ENCODE results near the gene CCDC142.

CCDC142 gene

DNA sequence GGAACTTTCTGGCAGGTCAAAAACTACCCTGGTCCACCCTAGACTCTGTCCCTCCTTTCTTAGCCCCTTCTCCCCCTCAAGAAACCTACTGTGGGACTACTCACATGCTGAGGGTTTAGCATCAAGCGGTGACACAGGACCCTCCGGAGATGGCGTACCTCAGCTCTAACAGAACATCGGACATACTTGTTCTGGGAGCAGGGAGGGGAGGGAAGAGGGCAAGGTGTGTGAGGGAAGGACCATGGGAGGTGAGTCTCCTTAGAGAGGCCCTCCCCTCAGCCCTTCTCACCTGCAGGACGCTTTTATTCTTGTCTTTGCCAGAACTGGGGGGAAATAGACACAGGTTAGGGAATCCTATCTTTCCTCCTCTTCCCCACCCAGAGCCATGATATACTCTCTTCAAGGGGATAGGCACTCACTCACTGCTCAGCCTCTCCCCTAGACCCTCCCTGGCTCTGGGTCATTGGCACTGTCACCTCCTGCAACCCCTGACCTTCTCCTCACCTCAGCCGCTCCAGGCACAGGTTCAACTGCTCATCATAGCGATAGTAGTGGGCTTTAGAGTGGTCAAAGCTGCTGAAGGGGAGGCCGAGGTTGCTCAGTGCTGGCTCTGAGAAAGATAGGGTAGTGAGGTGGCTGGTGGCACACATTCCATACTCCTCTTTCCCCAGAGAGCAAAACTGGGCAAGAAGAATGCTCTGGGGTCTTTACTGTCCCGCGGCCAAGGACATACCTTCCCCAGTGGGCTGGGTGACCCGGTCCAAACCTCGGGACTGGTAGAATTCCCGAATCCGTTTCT lies 22.8 kb upstream of the CCDC142 start:
- TF ChIP-seq, protein P1, sequence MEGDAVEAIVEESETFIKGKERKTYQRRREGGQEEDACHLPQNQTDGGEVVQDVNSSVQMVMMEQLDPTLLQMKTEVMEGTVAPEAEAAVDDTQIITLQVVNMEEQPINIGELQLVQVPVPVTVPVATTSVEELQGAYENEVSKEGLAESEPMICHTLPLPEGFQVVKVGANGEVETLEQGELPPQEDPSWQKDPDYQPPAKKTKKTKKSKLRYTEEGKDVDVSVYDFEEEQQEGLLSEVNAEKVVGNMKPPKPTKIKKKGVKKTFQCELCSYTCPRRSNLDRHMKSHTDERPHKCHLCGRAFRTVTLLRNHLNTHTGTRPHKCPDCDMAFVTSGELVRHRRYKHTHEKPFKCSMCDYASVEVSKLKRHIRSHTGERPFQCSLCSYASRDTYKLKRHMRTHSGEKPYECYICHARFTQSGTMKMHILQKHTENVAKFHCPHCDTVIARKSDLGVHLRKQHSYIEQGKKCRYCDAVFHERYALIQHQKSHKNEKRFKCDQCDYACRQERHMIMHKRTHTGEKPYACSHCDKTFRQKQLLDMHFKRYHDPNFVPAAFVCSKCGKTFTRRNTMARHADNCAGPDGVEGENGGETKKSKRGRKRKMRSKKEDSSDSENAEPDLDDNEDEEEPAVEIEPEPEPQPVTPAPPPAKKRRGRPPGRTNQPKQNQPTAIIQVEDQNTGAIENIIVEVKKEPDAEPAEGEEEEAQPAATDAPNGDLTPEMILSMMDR (IDR thresholded peaks at IDR 0.05; ENCODE audit: borderline replicate concordance, insufficient read depth, low read depth, low read length), result no peak
- no peak overlapping the region for H3K4me3 ChIP-seq (ENCODE audit: low read depth, low read length)

DNA sequence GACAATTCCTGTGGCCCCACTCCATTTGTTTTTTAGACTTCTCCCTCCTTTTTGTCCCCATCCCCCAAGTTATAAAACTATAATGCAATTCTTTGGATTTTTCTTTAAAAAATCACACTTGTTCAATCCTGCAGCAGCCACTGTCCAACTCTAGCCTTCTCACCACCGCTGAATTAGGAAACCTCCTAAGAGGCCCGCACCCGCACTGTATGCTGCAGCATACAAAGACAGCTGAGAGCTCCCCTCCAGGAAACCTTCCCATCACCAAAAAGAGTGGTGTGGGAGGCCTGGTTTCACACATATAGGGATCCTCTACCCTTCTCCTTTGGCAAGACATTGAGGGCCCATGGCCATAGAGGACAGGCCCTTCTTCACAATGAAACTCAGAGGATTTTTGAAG lies 21.8 kb upstream of the CCDC142 start:
- TF ChIP-seq, protein P1 (IDR thresholded peaks at IDR 0.05; ENCODE audit: borderline replicate concordance, insufficient read depth, low read depth, low read length), result no peak
- no peak overlapping the region for H3K4me3 ChIP-seq (ENCODE audit: low read depth, low read length)

DNA sequence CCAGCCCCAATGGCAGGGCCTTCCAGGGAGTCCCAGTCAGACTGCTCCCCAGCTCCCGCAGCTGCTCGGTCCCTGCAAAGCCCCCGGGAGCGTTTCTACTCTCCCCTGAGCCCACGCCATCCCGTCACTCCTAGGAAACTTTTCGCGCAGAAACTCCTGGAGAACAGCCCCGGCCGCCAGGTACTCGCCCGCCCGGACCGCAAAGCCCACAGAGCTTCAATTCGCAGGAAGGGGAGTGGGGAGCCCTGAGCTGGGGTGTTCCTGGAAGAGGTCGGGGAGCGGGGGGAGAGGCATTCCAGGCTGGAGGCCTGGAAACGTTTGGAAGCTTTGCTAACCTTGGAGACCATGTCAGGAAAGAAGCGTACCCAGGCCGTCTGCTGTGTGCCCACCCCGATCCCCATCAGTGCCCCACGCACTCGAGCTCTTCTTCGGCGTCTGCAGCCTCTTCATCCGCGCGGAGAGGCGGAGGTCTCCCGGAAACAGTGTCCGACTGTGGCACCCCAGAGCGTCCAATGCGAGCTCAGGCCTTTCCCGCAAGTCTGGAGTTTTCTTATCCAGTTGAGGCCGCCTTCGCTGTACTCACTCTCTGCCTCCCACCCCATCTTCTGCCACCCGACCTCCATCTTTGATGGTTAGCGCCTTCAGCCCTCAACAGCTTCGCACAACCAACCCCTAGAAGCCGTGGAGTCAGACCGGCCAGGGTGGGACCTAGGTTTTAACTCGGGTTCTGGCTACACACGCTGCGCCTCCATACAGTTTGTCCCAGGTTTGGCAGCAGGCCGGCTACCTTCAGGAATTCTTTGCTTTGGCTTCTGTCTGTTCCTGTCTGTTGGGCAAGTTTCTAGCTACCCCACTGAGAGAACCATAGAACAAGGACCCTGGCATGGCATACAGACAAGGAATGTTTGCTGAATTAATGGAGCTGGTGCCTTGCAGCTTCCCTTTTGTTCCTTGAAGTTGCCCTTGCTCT lies 21.0 kb upstream of the CCDC142 start:
- TF ChIP-seq, protein P1 (IDR thresholded peaks at IDR 0.05; ENCODE audit: borderline replicate concordance, insufficient read depth, low read depth, low read length), result no peak
- H3K4me3 ChIP-seq (ENCODE audit: low read depth, low read length), result no peak overlapping the region

DNA sequence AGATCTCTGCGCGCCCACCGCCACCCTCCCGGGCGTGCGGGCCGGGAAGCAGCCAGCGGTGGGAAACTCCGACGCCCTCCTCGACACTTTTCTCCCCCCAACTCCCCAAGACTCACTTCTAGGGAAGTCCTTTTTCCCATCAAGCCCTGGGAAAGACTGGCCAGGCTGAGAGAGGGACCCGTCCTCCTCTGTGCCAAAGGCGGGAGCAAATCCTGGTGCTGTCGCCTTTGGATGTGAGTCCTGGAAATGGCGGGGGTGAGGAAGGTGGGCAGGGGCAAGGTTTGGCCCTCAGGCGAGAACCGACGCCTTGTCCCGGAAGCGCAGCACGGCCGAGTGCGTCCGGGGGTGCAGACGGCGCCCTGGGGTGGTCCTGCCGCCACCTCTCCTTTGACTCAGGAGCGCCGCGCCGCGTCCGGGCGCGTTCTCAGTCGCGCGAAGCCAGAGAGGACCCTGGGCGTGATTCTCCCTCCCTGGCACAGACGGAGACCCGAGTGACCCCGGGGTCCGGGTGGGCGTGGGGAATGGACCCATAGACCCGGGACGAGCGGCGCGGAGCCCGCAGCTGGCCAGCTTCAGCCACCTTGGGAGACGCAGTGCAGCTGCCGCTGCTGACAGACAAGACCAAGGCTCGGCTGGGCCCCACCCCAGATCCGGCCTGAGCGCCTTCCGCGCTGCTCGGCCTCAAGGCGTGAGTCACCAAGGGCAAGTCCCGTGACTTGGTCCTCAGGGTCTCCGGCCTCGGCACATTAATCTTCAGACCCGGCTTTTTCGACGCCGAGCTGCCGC lies 20.1 kb upstream of the CCDC142 start:
- TF ChIP-seq, protein P1 (IDR thresholded peaks at IDR 0.05; ENCODE audit: borderline replicate concordance, insufficient read depth, low read depth, low read length), result peak; percentile 72
- peak overlapping the region; percentile 50 for H3K4me3 ChIP-seq (ENCODE audit: low read depth, low read length)

DNA sequence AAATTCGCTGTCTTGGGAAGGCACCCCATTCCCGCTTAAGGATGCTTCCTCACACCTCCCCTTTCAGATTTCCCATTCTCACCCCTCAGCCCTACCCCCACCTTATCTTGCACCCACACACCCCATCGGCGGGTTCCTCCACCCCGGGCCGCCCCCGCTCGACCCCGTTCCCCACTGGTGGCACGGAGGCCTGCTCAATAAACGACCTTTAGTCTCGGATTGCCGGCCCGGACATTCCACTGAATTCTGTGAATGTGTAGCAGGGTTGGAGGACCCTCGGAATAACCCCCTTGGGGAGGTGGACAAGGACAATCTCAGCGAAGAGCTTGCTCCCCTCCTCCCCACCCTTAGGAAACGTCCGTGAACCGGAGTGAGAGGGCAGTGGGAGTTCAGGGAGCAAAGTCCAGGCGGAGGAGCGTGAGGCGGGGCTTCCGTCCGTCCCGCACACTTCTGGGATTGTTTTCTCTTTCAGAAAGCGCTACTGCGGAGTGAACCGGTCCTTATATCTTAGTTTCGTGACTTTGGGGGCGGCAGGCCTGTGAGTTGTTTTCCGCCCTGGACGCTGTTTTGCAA lies 19.4 kb upstream of the CCDC142 start:
- peak overlapping the region; percentile 50 for H3K4me3 ChIP-seq (ENCODE audit: low read depth, low read length)
- TF ChIP-seq, protein P1 (IDR thresholded peaks at IDR 0.05; ENCODE audit: borderline replicate concordance, insufficient read depth, low read depth, low read length), result no peak

DNA sequence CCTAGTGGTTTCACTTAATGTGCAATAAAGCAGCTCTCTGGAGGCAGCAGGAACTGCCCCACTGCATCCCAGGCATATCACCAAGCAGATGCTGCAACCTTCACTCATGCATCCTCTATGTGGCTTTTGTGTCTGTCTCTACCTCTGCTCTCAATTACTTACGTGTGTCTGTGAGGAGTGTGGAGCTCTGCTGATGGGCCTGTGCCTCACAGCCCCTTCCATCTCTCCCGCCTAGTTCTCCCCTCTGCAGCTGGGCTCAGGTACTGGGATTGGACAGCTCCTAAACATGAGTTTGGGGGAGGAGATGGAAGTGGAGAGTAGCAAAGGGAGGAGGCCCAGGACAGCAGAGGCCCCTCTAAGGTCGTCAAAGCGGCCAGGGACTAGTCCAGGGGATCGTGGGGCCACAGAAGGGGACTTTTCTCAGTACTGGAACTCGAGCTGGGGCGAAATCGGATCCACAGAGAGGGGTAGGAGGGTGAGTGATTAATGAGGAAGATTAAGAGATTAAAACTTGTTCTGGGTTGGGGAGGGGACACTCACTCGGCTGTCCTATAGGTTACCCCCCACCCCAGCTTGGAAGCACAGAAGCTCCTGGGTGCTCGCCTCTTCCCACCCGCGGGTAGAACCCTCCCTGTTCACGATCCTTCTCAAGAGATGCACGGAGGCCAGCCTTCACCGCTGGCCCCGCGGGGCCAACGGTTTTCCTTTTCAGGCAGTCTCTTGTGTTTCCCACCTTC lies 18.7 kb upstream of the CCDC142 start:
- H3K4me3 ChIP-seq (ENCODE audit: low read depth, low read length), result no peak overlapping the region
- TF ChIP-seq, protein P1 (IDR thresholded peaks at IDR 0.05; ENCODE audit: borderline replicate concordance, insufficient read depth, low read depth, low read length), result no peak
